ENCODE measurements around the gene POU4F1. TPM values are rescaled to one million over a fixed set of nuclear protein-coding genes. Genes with fewer than 3 reads are reported as not detected.

POU4F1 gene
- total RNA-seq, 2 donors from 2014 or later = not detected

- no peaks in the 10 kb centered on the region for H3K27me3 ChIP-seq
- no peak overlapping the region for H3K27ac ChIP-seq
- H3K4me3 ChIP-seq = no peak overlapping the region
- H3K9ac ChIP-seq (ENCODE audit: low read depth in 2 of 2, low read length in 2 of 2) = no peak overlapping the region
- TF ChIP-seq CTCF (IDR thresholded peaks at IDR 0.05) = no peak
- DNase-seq = no peak
- H3K4me1 ChIP-seq = no peaks in the 10 kb centered on the region
- intact Hi-C loops (cut with DNase I) = no loop called here
- H3K36me3 ChIP-seq = no peaks in the 10 kb centered on the region
- H3K9me3 ChIP-seq = no peaks in the 10 kb centered on the region
Measured at GRCh38 chr13:78572459-78572858, 30.9 kb downstream of the POU4F1 start.

GRCh38 chr13:78569029-78569428 lies 34.3 kb downstream of the POU4F1 start:
- H3K9me3 ChIP-seq = no peaks in the 10 kb centered on the region
- no peak overlapping the region for H3K4me3 ChIP-seq
- H3K9ac ChIP-seq (ENCODE audit: low read depth in 2 of 2, low read length in 2 of 2) = no peak overlapping the region
- TF ChIP-seq CTCF (IDR thresholded peaks at IDR 0.05) = no peak
- intact Hi-C loops (cut with DNase I) = no loop called here
- no peaks in the 10 kb centered on the region for H3K27me3 ChIP-seq
- no peaks in the 10 kb centered on the region for H3K36me3 ChIP-seq
- no peaks in the 10 kb centered on the region for H3K4me1 ChIP-seq
- no peak overlapping the region for H3K27ac ChIP-seq
- no peak for DNase-seq

DNA sequence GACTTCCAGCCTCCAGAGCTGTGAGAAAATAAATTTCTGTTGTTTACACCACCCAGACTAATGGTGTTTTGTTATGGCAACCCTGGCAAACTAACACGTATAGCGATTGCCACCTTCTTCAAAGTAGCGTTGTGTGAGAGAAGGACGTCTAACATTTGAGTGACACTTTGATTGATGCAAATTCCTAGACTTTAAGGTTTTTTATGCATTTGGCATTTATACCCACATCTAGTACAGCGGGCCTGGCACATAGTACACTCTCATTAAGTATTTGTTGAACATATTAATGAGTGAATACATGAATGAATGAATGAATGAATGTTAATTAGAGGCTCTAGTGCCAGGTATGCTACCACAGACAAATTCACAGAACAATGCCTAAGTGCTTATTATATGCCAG lies 36.7 kb downstream of the POU4F1 start:
- Histone ChIP-seq H3K36me3 (no peaks in the 10 kb centered on the region), H3K4me1 (no peaks in the 10 kb centered on the region), H3K4me3 (no peak overlapping the region), H3K27ac (no peak overlapping the region), H3K9ac (ENCODE audit: low read depth in 2 of 2, low read length in 2 of 2) (no peak overlapping the region), H3K27me3 (no peaks in the 10 kb centered on the region), H3K9me3 (no peaks in the 10 kb centered on the region)
- TF ChIP-seq CTCF (IDR thresholded peaks at IDR 0.05) = no peak
- DNase-seq = no peak
- intact Hi-C loops (cut with DNase I) = no loop called here

DNA sequence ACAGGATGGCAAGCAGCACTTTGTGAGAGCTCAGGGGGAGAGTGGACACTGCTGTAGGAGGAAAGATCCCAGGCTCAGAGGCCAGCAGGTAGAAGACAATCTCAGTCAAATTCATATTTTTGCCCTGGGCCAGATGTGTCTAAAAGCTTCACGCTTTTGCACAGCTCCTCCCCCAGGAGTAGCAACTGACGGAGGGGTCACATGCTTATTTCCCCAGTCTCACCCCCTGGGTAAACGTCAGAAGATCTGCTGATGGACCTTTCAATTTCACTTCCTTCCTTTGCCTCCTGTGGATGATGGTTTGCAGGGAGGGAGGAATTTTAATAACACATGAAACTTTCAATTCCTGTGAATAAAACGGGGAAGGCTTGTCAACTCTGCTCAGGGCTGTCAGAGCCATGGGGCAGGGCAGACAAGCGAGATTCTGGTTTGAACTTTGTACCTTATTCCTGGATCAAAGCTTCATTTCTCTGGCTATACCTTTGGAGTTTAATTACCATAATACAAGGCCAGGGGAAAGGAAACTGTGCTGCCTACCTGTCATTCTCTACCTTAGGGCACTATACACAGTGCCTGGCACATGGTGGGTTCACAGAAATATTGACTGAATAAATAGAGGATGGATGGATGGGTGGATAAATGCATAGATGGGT lies 41.0 kb downstream of the POU4F1 start:
- no peak for TF ChIP-seq CTCF (IDR thresholded peaks at IDR 0.05)
- intact Hi-C loops (cut with DNase I) = no loop called here
- Histone ChIP-seq H3K4me3 (no peak overlapping the region), H3K4me1 (no peaks in the 10 kb centered on the region), H3K36me3 (no peaks in the 10 kb centered on the region), H3K27ac (no peak overlapping the region), H3K9me3 (no peaks in the 10 kb centered on the region), H3K27me3 (no peaks in the 10 kb centered on the region), H3K9ac (ENCODE audit: low read depth in 2 of 2, low read length in 2 of 2) (no peak overlapping the region)
- no peak for DNase-seq

Other genes with a start within 250 kb of the POU4F1 start
- 1 to 10 TPM; 6.8 to 8.0 TPM for gene OBI1, start 55.6 kb upstream of the POU4F1 start, total RNA-seq